ENCODE measurements around the gene DNAAF1.
"Not testable (repeated sequence)": the region's sequence is repeated elsewhere in the genome, so short reads cannot be mapped to it uniquely, and the experiment has no call there.

The DNAAF1 gene

GRCh38 chr16:84204551-84204950 is 59.4 kb downstream of the DNAAF1 start:
- not testable (repeated sequence) for H2BK12ac ChIP-seq (ENCODE audit: low read length); H3K79me2 ChIP-seq (ENCODE audit: control insufficient read depth, insufficient read depth, low read length, poor library complexity); H3K23ac ChIP-seq (ENCODE audit: low read length); H3K27me3 ChIP-seq (ENCODE audit: insufficient read depth, low read length); H3K4me3 ChIP-seq (ENCODE audit: low read depth, low read length); H3K36me3 ChIP-seq (ENCODE audit: control insufficient read depth in 1 of 2, insufficient read depth in 2 of 2, low read length in 2 of 2); H2AFZ ChIP-seq (ENCODE audit: insufficient read depth, low read length, poor library complexity); H3K9me3 ChIP-seq (ENCODE audit: insufficient read depth, low read depth, low read length); H3K27ac ChIP-seq (ENCODE audit: low read depth, low read length); DNase-seq; H2AK5ac ChIP-seq (ENCODE audit: low read length); H3K79me1 ChIP-seq (ENCODE audit: low read length); H3K4ac ChIP-seq (ENCODE audit: low read depth, low read length); H4K12ac ChIP-seq (ENCODE audit: low read depth, low read length); H2BK120ac ChIP-seq (ENCODE audit: insufficient read depth, low read length, poor library complexity); H4K91ac ChIP-seq (ENCODE audit: low read depth, low read length); H3K4me2 ChIP-seq (ENCODE audit: low read length); H3K4me1 ChIP-seq (ENCODE audit: control insufficient read depth in 1 of 2, insufficient read depth in 2 of 2, low read length in 2 of 2); H2BK5ac ChIP-seq (ENCODE audit: low read depth, low read length, poor library complexity); H4K8ac ChIP-seq (ENCODE audit: low read depth, low read length); H3K18ac ChIP-seq (ENCODE audit: low read length); H3K9ac ChIP-seq (ENCODE audit: low read length); H3K14ac ChIP-seq (ENCODE audit: low read length)
- no CpG with 5 or more reads among the region's 26 CpGs for WGBS (ENCODE audit: extremely low coverage, insufficient coverage, insufficient read length)

GRCh38 chr16:84205123-84205522 is 60.0 kb downstream of the DNAAF1 start:
- H3K27ac ChIP-seq (ENCODE audit: low read depth, low read length); H2BK12ac ChIP-seq (ENCODE audit: low read length); H3K36me3 ChIP-seq (ENCODE audit: control insufficient read depth in 1 of 2, insufficient read depth in 2 of 2, low read length in 2 of 2); H3K18ac ChIP-seq (ENCODE audit: low read length); H3K4me1 ChIP-seq (ENCODE audit: control insufficient read depth in 1 of 2, insufficient read depth in 2 of 2, low read length in 2 of 2); H3K4ac ChIP-seq (ENCODE audit: low read depth, low read length); DNase-seq; H3K9ac ChIP-seq (ENCODE audit: low read length); H3K4me2 ChIP-seq (ENCODE audit: low read length); H4K91ac ChIP-seq (ENCODE audit: low read depth, low read length); H2AK5ac ChIP-seq (ENCODE audit: low read length); H3K14ac ChIP-seq (ENCODE audit: low read length); H3K27me3 ChIP-seq (ENCODE audit: insufficient read depth, low read length); H3K79me2 ChIP-seq (ENCODE audit: control insufficient read depth, insufficient read depth, low read length, poor library complexity); H2AFZ ChIP-seq (ENCODE audit: insufficient read depth, low read length, poor library complexity); H3K9me3 ChIP-seq (ENCODE audit: insufficient read depth, low read depth, low read length); H3K23ac ChIP-seq (ENCODE audit: low read length); H4K12ac ChIP-seq (ENCODE audit: low read depth, low read length); H2BK5ac ChIP-seq (ENCODE audit: low read depth, low read length, poor library complexity); H4K8ac ChIP-seq (ENCODE audit: low read depth, low read length); H3K4me3 ChIP-seq (ENCODE audit: low read depth, low read length); H3K79me1 ChIP-seq (ENCODE audit: low read length); H2BK120ac ChIP-seq (ENCODE audit: insufficient read depth, low read length, poor library complexity): not testable (repeated sequence)
- no CpG with 5 or more reads among the region's 6 CpGs for WGBS (ENCODE audit: extremely low coverage, insufficient coverage, insufficient read length)

GRCh38 chr16:84205976-84206691 is 61.0 kb downstream of the DNAAF1 start:
- Histone ChIP-seq H2BK5ac (ENCODE audit: low read depth, low read length, poor library complexity) (no peak overlapping the region), H3K23ac (ENCODE audit: low read length) (no peak overlapping the region), H3K14ac (ENCODE audit: low read length) (no peak overlapping the region), H3K79me1 (ENCODE audit: low read length) (no peaks in the 10 kb centered on the region), H3K36me3 (ENCODE audit: control insufficient read depth in 1 of 2, insufficient read depth in 2 of 2, low read length in 2 of 2) (no peaks in the 10 kb centered on the region), H4K12ac (ENCODE audit: low read depth, low read length) (no peak overlapping the region), H2BK120ac (ENCODE audit: insufficient read depth, low read length, poor library complexity) (no peak overlapping the region), H3K4me1 (ENCODE audit: control insufficient read depth in 1 of 2, insufficient read depth in 2 of 2, low read length in 2 of 2) (no peaks in the 10 kb centered on the region), H3K9ac (ENCODE audit: low read length) (no peak overlapping the region), H3K4me2 (ENCODE audit: low read length) (no peak overlapping the region), H4K8ac (ENCODE audit: low read depth, low read length) (no peak overlapping the region), H2AK5ac (ENCODE audit: low read length) (no peak overlapping the region), H3K79me2 (ENCODE audit: control insufficient read depth, insufficient read depth, low read length, poor library complexity) (no peaks in the 10 kb centered on the region), H3K9me3 (ENCODE audit: insufficient read depth, low read depth, low read length) (peaks cover 2% of the 10 kb centered on the region), H4K91ac (ENCODE audit: low read depth, low read length) (no peak overlapping the region), H2BK12ac (ENCODE audit: low read length) (no peak overlapping the region), H3K27me3 (ENCODE audit: insufficient read depth, low read length) (no peaks in the 10 kb centered on the region), H3K18ac (ENCODE audit: low read length) (no peak overlapping the region), H3K27ac (ENCODE audit: low read depth, low read length) (no peak overlapping the region), H3K4ac (ENCODE audit: low read depth, low read length) (no peak overlapping the region), H3K4me3 (ENCODE audit: low read depth, low read length) (no peak overlapping the region), H2AFZ (ENCODE audit: insufficient read depth, low read length, poor library complexity) (no peak overlapping the region)
- no peak for DNase-seq
- no CpG with 5 or more reads among the region's 18 CpGs for WGBS (ENCODE audit: extremely low coverage, insufficient coverage, insufficient read length)

- Histone ChIP-seq H3K79me1 (ENCODE audit: low read length) (no peaks in the 10 kb centered on the region), H2BK120ac (ENCODE audit: insufficient read depth, low read length, poor library complexity) (no peak overlapping the region), H2AK5ac (ENCODE audit: low read length) (no peak overlapping the region), H4K12ac (ENCODE audit: low read depth, low read length) (no peak overlapping the region), H3K36me3 (ENCODE audit: control insufficient read depth in 1 of 2, insufficient read depth in 2 of 2, low read length in 2 of 2) (no peaks in the 10 kb centered on the region), H3K4me2 (ENCODE audit: low read length) (no peak overlapping the region), H3K27me3 (ENCODE audit: insufficient read depth, low read length) (no peaks in the 10 kb centered on the region), H4K91ac (ENCODE audit: low read depth, low read length) (no peak overlapping the region), H3K18ac (ENCODE audit: low read length) (no peak overlapping the region), H2AFZ (ENCODE audit: insufficient read depth, low read length, poor library complexity) (no peak overlapping the region), H3K4me1 (ENCODE audit: control insufficient read depth in 1 of 2, insufficient read depth in 2 of 2, low read length in 2 of 2) (no peaks in the 10 kb centered on the region), H2BK12ac (ENCODE audit: low read length) (no peak overlapping the region), H3K9ac (ENCODE audit: low read length) (no peak overlapping the region), H3K27ac (ENCODE audit: low read depth, low read length) (no peak overlapping the region), H4K8ac (ENCODE audit: low read depth, low read length) (no peak overlapping the region), H3K23ac (ENCODE audit: low read length) (no peak overlapping the region), H3K4me3 (ENCODE audit: low read depth, low read length) (no peak overlapping the region), H3K79me2 (ENCODE audit: control insufficient read depth, insufficient read depth, low read length, poor library complexity) (no peaks in the 10 kb centered on the region), H2BK5ac (ENCODE audit: low read depth, low read length, poor library complexity) (no peak overlapping the region), H3K9me3 (ENCODE audit: insufficient read depth, low read depth, low read length) (peaks cover 2% of the 10 kb centered on the region), H3K4ac (ENCODE audit: low read depth, low read length) (no peak overlapping the region), H3K14ac (ENCODE audit: low read length) (no peak overlapping the region)
- DNase-seq = no peak
- no CpG with 5 or more reads among the region's 6 CpGs for WGBS (ENCODE audit: extremely low coverage, insufficient coverage, insufficient read length)
Observed at GRCh38 chr16:84207251-84207650, 62.1 kb downstream of the DNAAF1 start.
